ACC112 (cell line): Measurements from ENCODE around the gene GPM6B.
"Not testable (repeated sequence)": the region's sequence is repeated elsewhere in the genome, so short reads cannot be mapped to it uniquely, and the experiment has no call there.

Experiments used
- H2AFZ ChIP-seq: fragments of 200-600 bp; sonication (generic); one replicate; pipeline ENCODE4 v1.6.0; 2017; ENCODE audit warnings: antibody characterized with exemption, low read length; ENCODE audit not compliant: unreplicated experiment
- H3K27ac ChIP-seq: fragments of 200-600 bp; sonication (generic); 2 replicates; pipeline ENCODE4 v1.5.1; 2014; ENCODE audit warnings: low read depth, mild to moderate bottlenecking, antibody characterized with exemption, low read length, moderate library complexity
- H3K27me3 ChIP-seq: fragments of 200-600 bp; sonication (generic); 2 replicates; pipeline ENCODE4 v1.6.1; 2014; ENCODE audit warnings: mild to moderate bottlenecking, antibody characterized with exemption, low read length, moderate library complexity, mixed read lengths; ENCODE audit not compliant: insufficient read depth
- H3K36me3 ChIP-seq: fragments of 200-600 bp; sonication (generic); 2 replicates; pipeline ENCODE4 v1.6.1; 2016; ENCODE audit warnings: mild to moderate bottlenecking, antibody characterized with exemption, low read length, moderate library complexity, mixed read lengths; ENCODE audit not compliant: insufficient read depth
- H3K4me1 ChIP-seq: fragments of 200-600 bp; sonication (generic); one replicate; pipeline ENCODE4 v1.6.1; 2016; ENCODE audit warnings: low read length, mixed read lengths; ENCODE audit not compliant: insufficient read depth, unreplicated experiment, control insufficient read depth
- H3K4me3 ChIP-seq: fragments of 200-600 bp; sonication (generic); 2 replicates; pipeline ENCODE4 v1.5.1; 2014; ENCODE audit warnings: mild to moderate bottlenecking, low read depth, low read length
- H3K79me2 ChIP-seq: fragments of 200-600 bp; sonication (generic); one replicate; pipeline ENCODE4 v1.6.0; 2016; ENCODE audit warnings: low read length; ENCODE audit not compliant: control insufficient read depth, unreplicated experiment, insufficient read depth

GPM6B gene

GRCh38 chrX:13732246-13733067 is 84.4 kb downstream of the GPM6B start:
- Histone ChIP-seq H2AFZ (no peak overlapping the region), H3K27ac (no peak overlapping the region; the same call in 1 of the 2 replicates), H3K4me1 (peaks cover 22% of the 10 kb centered on the region), H3K36me3 (peaks cover 4% of the 10 kb centered on the region; the same call in 1 of the 2 replicates), H3K4me3 (peak overlapping the region; percentile 98), H3K79me2 (peaks cover 34% of the 10 kb centered on the region), H3K27me3 (no peaks in the 10 kb centered on the region)

- H3K36me3 ChIP-seq, H2AFZ ChIP-seq, H3K27ac ChIP-seq, H3K27me3 ChIP-seq, H3K4me3 ChIP-seq: not testable (repeated sequence)
- H3K4me1 ChIP-seq, result peaks cover 12% of the 10 kb centered on the region
- peaks cover 32% of the 10 kb centered on the region for H3K79me2 ChIP-seq
Measured at GRCh38 chrX:13730523-13730922, 86.4 kb downstream of the GPM6B start.

GRCh38 chrX:13726583-13726982 is 90.3 kb downstream of the GPM6B start:
- peaks cover 19% of the 10 kb centered on the region for H3K79me2 ChIP-seq
- not testable (repeated sequence) for H3K27ac ChIP-seq, H3K4me3 ChIP-seq

DNA sequence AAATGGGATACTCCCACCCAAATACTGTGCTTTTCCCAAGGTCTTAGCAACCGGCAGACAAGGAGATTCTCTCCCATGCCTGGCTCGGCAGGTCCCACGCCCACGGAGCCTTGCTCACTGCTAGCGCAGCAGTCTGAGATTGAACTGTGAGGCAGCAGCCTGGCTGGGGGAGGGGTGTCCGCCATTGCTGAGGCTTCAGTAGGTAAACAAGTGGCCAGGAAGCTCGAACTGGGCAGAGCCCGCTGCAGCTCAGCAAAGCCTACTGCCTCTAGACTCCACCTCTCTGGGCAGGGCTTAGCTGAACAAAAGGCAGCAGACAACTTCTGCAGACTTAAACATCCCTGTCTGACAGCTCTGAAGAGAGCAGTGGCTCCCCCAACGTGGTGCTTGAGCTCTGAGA is 92.0 kb downstream of the GPM6B start:
- H3K36me3 ChIP-seq, H3K4me3 ChIP-seq, H3K27ac ChIP-seq, H3K27me3 ChIP-seq, H2AFZ ChIP-seq: not testable (repeated sequence)
- H3K79me2 ChIP-seq, result peaks cover 28% of the 10 kb centered on the region
- H3K4me1 ChIP-seq, result peaks cover 13% of the 10 kb centered on the region

More at GRCh38 chrX:13726583-13726982, 90.3 kb downstream of the GPM6B start:
- not testable (repeated sequence) for H3K27me3 ChIP-seq, H3K36me3 ChIP-seq, H2AFZ ChIP-seq, H3K4me1 ChIP-seq

DNA sequence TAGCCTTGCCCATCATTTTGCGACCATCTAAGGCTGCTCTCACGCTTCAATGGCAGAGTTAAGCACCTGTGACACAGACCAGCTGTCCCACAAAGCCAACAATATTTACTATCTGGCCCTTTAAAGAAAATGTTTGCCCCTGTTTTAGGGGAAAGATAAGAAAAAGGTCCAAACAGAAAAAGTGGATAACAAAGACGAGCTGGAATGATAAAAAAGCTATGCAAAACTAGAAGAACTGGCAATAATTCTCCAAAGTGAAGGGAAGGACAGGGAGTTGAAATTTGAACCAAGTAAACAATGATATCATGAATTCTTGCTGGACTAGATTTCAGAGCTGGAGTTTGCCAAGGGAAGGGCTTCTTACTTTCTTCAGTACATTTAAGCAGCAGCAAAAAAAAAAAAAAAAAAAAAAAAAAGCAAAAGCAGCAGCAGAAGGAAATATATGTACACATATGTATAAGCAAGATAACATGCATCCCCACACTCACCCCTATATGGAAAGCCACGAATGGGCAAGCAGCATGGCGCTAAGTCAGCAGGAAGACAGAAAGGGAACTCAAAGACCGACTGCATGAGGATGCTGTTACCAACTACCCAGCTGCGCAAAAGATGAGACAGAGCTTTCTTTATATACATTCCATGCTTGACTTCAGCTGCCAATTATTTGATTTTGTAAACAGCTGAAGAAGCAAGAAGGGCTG is 94.9 kb downstream of the GPM6B start:
- H3K79me2 ChIP-seq, result peaks cover 33% of the 10 kb centered on the region
- H3K4me3 ChIP-seq, result no peak overlapping the region
- H3K27ac ChIP-seq, result peak overlapping the region; percentile 39; the same call in 1 of the 2 replicates
- H3K36me3 ChIP-seq, result peaks cover 11% of the 10 kb centered on the region; the same call in 1 of the 2 replicates
- peaks cover 33% of the 10 kb centered on the region for H3K4me1 ChIP-seq
- H2AFZ ChIP-seq, result no peak overlapping the region
- H3K27me3 ChIP-seq, result no peaks in the 10 kb centered on the region

- peaks cover 34% of the 10 kb centered on the region for H3K79me2 ChIP-seq
- peak overlapping the region; percentile 39; the same call in 1 of the 2 replicates for H3K27ac ChIP-seq
- peaks cover 12% of the 10 kb centered on the region; the same call in 1 of the 2 replicates for H3K36me3 ChIP-seq
- peaks cover 33% of the 10 kb centered on the region for H3K4me1 ChIP-seq
- no peak overlapping the region for H2AFZ ChIP-seq
- no peaks in the 10 kb centered on the region for H3K27me3 ChIP-seq
- H3K4me3 ChIP-seq, result no peak overlapping the region
Measured at GRCh38 chrX:13721371-13721770, 95.5 kb downstream of the GPM6B start.
